Cardiac muscle cell (in vitro differentiated cells and primary cell): ENCODE results near the gene NUP42. TPM values are rescaled to one million over a fixed set of nuclear protein-coding genes. Genes with fewer than 3 reads are reported as not detected.

Source experiments
- DNase-seq, 2 donors: peaks; one replicate each; pipeline versions ENCODE4 v3.0.0 to v3.0.0-alpha.2; 2010 to 2017; ENCODE audit warnings: low read depth in 1 of 2, low spot score in 1 of 2
- H3K27ac ChIP-seq: fragments of 200-600 bp; sonication (generic); 2 replicates; pipeline ENCODE4 v1.5.1; 2016
- H3K27me3 ChIP-seq: fragments of 200-600 bp; sonication (generic); 2 replicates; pipeline ENCODE4 v1.6.0; 2016; ENCODE audit warnings: control low read depth
- H3K36me3 ChIP-seq: fragments of 200-600 bp; sonication (generic); 2 replicates; pipeline ENCODE4 v1.5.1; 2016; ENCODE audit warnings: control low read depth
- H3K4me1 ChIP-seq: fragments of 200-600 bp; sonication (generic); 2 replicates; pipeline ENCODE4 v1.8.1; 2017; ENCODE audit warnings: low read depth, mild to moderate bottlenecking, mixed run types
- H3K4me3 ChIP-seq: fragments of 200-600 bp; sonication (generic); 2 replicates; pipeline ENCODE4 v1.5.1; 2016; ENCODE audit warnings: mild to moderate bottlenecking
- H3K9me3 ChIP-seq: fragments of 200-600 bp; sonication (generic); 2 replicates; pipeline ENCODE4 v1.5.1; 2017; ENCODE audit warnings: low read depth, mild to moderate bottlenecking, control low read depth
- CTCF ChIP-seq: IDR thresholded peaks from 2 replicates; pipeline ENCODE4 v1.5.1; 2012; ENCODE audit warnings: low read depth, mild to moderate bottlenecking, low read length
- polyA plus RNA-seq: library from polyadenylated mRNA; unstranded; fragments of >200 nt; fragmentation: Nextera tagmentation; extraction: Ambion mirVana; gene quantifications from 2 replicates; pipeline ENCODE4 v1.2.1, GENCODE V29; 2016
- total RNA-seq: library from RNA; depleted of rRNA; stranded (reverse); fragments of >200 nt; gene quantifications from 2 replicates; pipeline ENCODE4 v1.2.3, GENCODE V29; 2016

Gene NUP42
- total and polyA plus RNA-seq, 2 experiments from 2014 or later, result 28.2 to 34.0 TPM

- TF ChIP-seq CTCF, result no peak
Measured at GRCh38 chr7:23242321-23242720, 60.5 kb downstream of the NUP42 start.

GRCh38 chr7:23242935-23243334, 61.1 kb downstream of the NUP42 start:
- DNase-seq, result no peak
- no peak overlapping the region for H3K27ac ChIP-seq
- no peak for TF ChIP-seq CTCF

More at GRCh38 chr7:23242321-23242720, 60.5 kb downstream of the NUP42 start:
- H3K27ac ChIP-seq, result no peak overlapping the region
- no peaks in the 10 kb centered on the region for H3K4me1 ChIP-seq
- no peaks in the 10 kb centered on the region for H3K9me3 ChIP-seq
- H3K36me3 ChIP-seq, result no peaks in the 10 kb centered on the region
- H3K4me3 ChIP-seq, result no peak overlapping the region
- peaks cover 2% of the 10 kb centered on the region for H3K27me3 ChIP-seq
- no peak for DNase-seq

GRCh38 chr7:23246555-23246954, 64.7 kb downstream of the NUP42 start, which contains the start of gene GPNMB:
Gene GPNMB, plus strand, starts transcription at chr7:23246775. Its CDS starts 83 bp downstream, at chr7:23246858.
- no peak within 1 kb of the TSS for H3K27ac ChIP-seq
- no peak for TF ChIP-seq CTCF
- H3K4me3 ChIP-seq, result no peak within 1 kb of the TSS
- H3K4me1 ChIP-seq, result no peaks in the 10 kb centered on the region
- DNase-seq, result peak in 1 of 2 donors; percentile 86
- H3K27me3 ChIP-seq, result peaks cover 13% of the 10 kb centered on the region
- H3K9me3 ChIP-seq, result no peaks in the 10 kb centered on the region
- H3K36me3 ChIP-seq, result no peaks in the 10 kb centered on the region

More at GRCh38 chr7:23242935-23243334, 61.1 kb downstream of the NUP42 start:
- Histone ChIP-seq H3K27me3 (peaks cover 8% of the 10 kb centered on the region), H3K4me1 (no peaks in the 10 kb centered on the region), H3K9me3 (no peaks in the 10 kb centered on the region), H3K4me3 (no peak overlapping the region), H3K36me3 (no peaks in the 10 kb centered on the region)

- Histone ChIP-seq H3K27ac (no peak overlapping the region), H3K36me3 (no peaks in the 10 kb centered on the region), H3K9me3 (no peaks in the 10 kb centered on the region), H3K4me1 (no peaks in the 10 kb centered on the region), H3K4me3 (no peak overlapping the region), H3K27me3 (peaks cover 14% of the 10 kb centered on the region)
- DNase-seq, result peak in 1 of 2 donors; percentile 33
- no peak for TF ChIP-seq CTCF
Measured at GRCh38 chr7:23247046-23247602, 65.3 kb downstream of the NUP42 start.

GRCh38 chr7:23247603-23248335, 65.9 kb downstream of the NUP42 start:
- H3K4me3 ChIP-seq, result no peak overlapping the region
- no peaks in the 10 kb centered on the region for H3K4me1 ChIP-seq
- H3K27me3 ChIP-seq, result peaks cover 16% of the 10 kb centered on the region
- no peak overlapping the region for H3K27ac ChIP-seq
- no peaks in the 10 kb centered on the region for H3K9me3 ChIP-seq
- no peak for TF ChIP-seq CTCF
- no peaks in the 10 kb centered on the region for H3K36me3 ChIP-seq
- DNase-seq, result peak in 1 of 2 donors; percentile 44
